ENCODE measurements around the gene CLCN1.
"Not testable (repeated sequence)": the region's sequence is repeated elsewhere in the genome, so short reads cannot be mapped to it uniquely, and the experiment has no call there.

The CLCN1 gene

GRCh38 chr7:143315776-143316175 lies at the start of gene CLCN1:
CLCN1 (plus strand) TSS chr7:143316111; CDS start chr7:143316213, 102 bp downstream.
- DNase-seq (ENCODE audit: low read depth) = no peak

- no peak for DNase-seq (ENCODE audit: low read depth)
These were observed 46.7 kb upstream of the CLCN1 start for GRCh38 chr7:143269251-143269650.

GRCh38 chr7:143271240-143271639 lies 44.7 kb upstream of the CLCN1 start:
- no peak for DNase-seq (ENCODE audit: low read depth)

- no peak for DNase-seq (ENCODE audit: low read depth)
These were observed 43.0 kb upstream of the CLCN1 start for GRCh38 chr7:143272871-143273270.

- peak; percentile 73 for DNase-seq (ENCODE audit: low read depth)
These were observed 36.5 kb upstream of the CLCN1 start for GRCh38 chr7:143279186-143280098.

- DNase-seq (ENCODE audit: low read depth) = no peak
These were observed 35.8 kb upstream of the CLCN1 start for GRCh38 chr7:143280160-143280559.

- DNase-seq (ENCODE audit: low read depth) = no peak
These were observed 35.3 kb upstream of the CLCN1 start for GRCh38 chr7:143280566-143280965.

- DNase-seq (ENCODE audit: low read depth) = no peak
These were observed 34.4 kb upstream of the CLCN1 start for GRCh38 chr7:143281529-143281928.

GRCh38 chr7:143282124-143282523 lies 33.8 kb upstream of the CLCN1 start:
- DNase-seq (ENCODE audit: low read depth) = no peak

- DNase-seq (ENCODE audit: low read depth) = no peak
These were observed 32.5 kb upstream of the CLCN1 start for GRCh38 chr7:143283381-143283780.

- DNase-seq (ENCODE audit: low read depth) = no peak
These were observed 31.1 kb upstream of the CLCN1 start, which contains the start of gene TMEM139 for GRCh38 chr7:143284591-143285469. TMEM139 (plus strand) TSS chr7:143284958; CDS start chr7:143285958, 1,000 bp downstream.

GRCh38 chr7:143285470-143285778 lies 30.5 kb upstream of the CLCN1 start:
- no peak for DNase-seq (ENCODE audit: low read depth)

- no peak for DNase-seq (ENCODE audit: low read depth)
These were observed 29.9 kb upstream of the CLCN1 start for GRCh38 chr7:143285806-143286521.

- DNase-seq (ENCODE audit: low read depth) = no peak
These were observed 29.4 kb upstream of the CLCN1 start for GRCh38 chr7:143286522-143286890.

- no peak for DNase-seq (ENCODE audit: low read depth)
These were observed 28.5 kb upstream of the CLCN1 start for GRCh38 chr7:143287339-143287934.

GRCh38 chr7:143287935-143288826 lies 27.7 kb upstream of the CLCN1 start, which contains the start of gene CASP2:
CASP2 (plus strand) TSS chr7:143288351; CDS start chr7:143288456, 105 bp downstream.
- DNase-seq (ENCODE audit: low read depth) = peak; percentile 78

GRCh38 chr7:143288836-143289235 lies 27.1 kb upstream of the CLCN1 start:
- DNase-seq (ENCODE audit: low read depth) = no peak

- no peak for DNase-seq (ENCODE audit: low read depth)
These were observed 26.5 kb upstream of the CLCN1 start for GRCh38 chr7:143289421-143289820.

- not testable (repeated sequence) for DNase-seq (ENCODE audit: low read depth)
These were observed 26.0 kb upstream of the CLCN1 start for GRCh38 chr7:143289888-143290287.

GRCh38 chr7:143290293-143290692 lies 25.6 kb upstream of the CLCN1 start:
- no peak for DNase-seq (ENCODE audit: low read depth)

- DNase-seq (ENCODE audit: low read depth) = no peak
These were observed 23.0 kb upstream of the CLCN1 start for GRCh38 chr7:143292876-143293275.

All from GM04503 (cell line).